MM.1S (cell line): ENCODE results near the gene VPREB1.
A peak's percentile ranks its signal among the peaks of the same experiment; 100 is the strongest.
"Not testable (repeated sequence)": the region's sequence is repeated elsewhere in the genome, so short reads cannot be mapped to it uniquely, and the experiment has no call there.

Experiments
- DNase-seq: peaks from one replicate; pipeline ENCODE4 v3.0.0-alpha.2; 2015
- H2AFZ ChIP-seq: fragments of 300-600 bp; sonication (generic); 2 replicates; pipeline ENCODE4 v1.6.0; 2016; ENCODE audit warnings: antibody characterized with exemption, low read length
- H3F3A ChIP-seq: fragments of 300-600 bp; sonication (generic); 2 replicates; pipeline ENCODE4 v1.6.1; 2016; ENCODE audit warnings: mild to moderate bottlenecking, antibody characterized with exemption, low read length, moderate library complexity, mixed read lengths; ENCODE audit not compliant: insufficient read depth
- H3K27ac ChIP-seq: fragments of 300-600 bp; sonication (generic); 2 replicates; pipeline ENCODE4 v1.5.1; 2016; ENCODE audit warnings: mild to moderate bottlenecking, low read length
- H3K27me3 ChIP-seq: fragments of 300-600 bp; sonication (generic); replicated peaks from 2 replicates; pipeline ENCODE4 v1.6.0; 2016; ENCODE audit warnings: low read length; ENCODE audit not compliant: insufficient read depth
- H3K36me3 ChIP-seq: fragments of 300-600 bp; sonication (generic); replicated peaks from 2 replicates; pipeline ENCODE4 v1.6.1; 2016; ENCODE audit warnings: mild to moderate bottlenecking, low read length, mixed read lengths; ENCODE audit not compliant: insufficient read depth
- H3K4me1 ChIP-seq: fragments of 300-600 bp; sonication (generic); 2 replicates; pipeline ENCODE4 v1.6.1; 2016; ENCODE audit warnings: low read length, mixed read lengths
- H3K4me2 ChIP-seq: fragments of 300-600 bp; sonication (generic); 2 replicates; pipeline ENCODE4 v1.6.0; 2016; ENCODE audit warnings: low read depth, low read length
- H3K4me3 ChIP-seq: fragments of 300-600 bp; sonication (generic); 2 replicates; pipeline ENCODE4 v1.5.1; 2016; ENCODE audit warnings: low read length, mixed read lengths
- H3K79me2 ChIP-seq: fragments of 300-600 bp; sonication (generic); 2 replicates; pipeline ENCODE4 v1.6.1; 2016; ENCODE audit warnings: mixed run types, low read length, mixed read lengths
- H3K9ac ChIP-seq: fragments of 300-600 bp; sonication (generic); 2 replicates; pipeline ENCODE4 v1.6.1; 2016; ENCODE audit warnings: low read length, mixed read lengths
- H3K9me2 ChIP-seq: fragments of 300-600 bp; sonication (generic); replicated peaks from 2 replicates; pipeline ENCODE4 v1.6.1; 2016; ENCODE audit warnings: mild to moderate bottlenecking, low read length, mixed read lengths; ENCODE audit not compliant: insufficient read depth
- H3K9me3 ChIP-seq: fragments of 300-600 bp; sonication (generic); replicated peaks from 2 replicates; pipeline ENCODE4 v1.6.1; 2016; ENCODE audit warnings: mild to moderate bottlenecking, low read length, mixed read lengths; ENCODE audit not compliant: insufficient read depth
- H4K20me1 ChIP-seq: fragments of 300-600 bp; sonication (generic); 2 replicates; pipeline ENCODE4 v1.6.1; 2016; ENCODE audit warnings: mild to moderate bottlenecking, low read length, moderate library complexity, mixed read lengths; ENCODE audit not compliant: insufficient read depth

The VPREB1 gene

DNA sequence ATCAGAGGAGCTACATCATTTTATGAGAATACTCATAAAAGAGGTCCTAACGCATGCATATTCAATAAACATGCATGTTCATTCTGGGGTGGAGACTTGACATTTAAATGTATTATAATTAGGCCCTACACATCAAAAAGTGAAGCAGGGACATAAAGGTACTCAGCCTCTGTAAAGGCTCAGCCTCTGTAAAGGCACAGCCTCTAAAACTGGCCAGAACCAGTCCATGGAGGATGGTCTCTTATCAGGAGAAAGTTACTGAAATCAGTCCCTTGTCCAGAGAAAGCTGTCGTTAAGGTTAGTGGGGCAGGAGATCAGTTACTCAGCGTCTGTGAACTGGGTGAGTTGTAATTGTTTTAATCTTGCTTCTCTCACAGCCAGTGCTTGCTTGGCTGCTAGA, 19.2 kb downstream of the VPREB1 start:
- not testable (repeated sequence) for H3K9me2 ChIP-seq, H3K79me2 ChIP-seq, H4K20me1 ChIP-seq, H3K27me3 ChIP-seq, H3F3A ChIP-seq, H3K9me3 ChIP-seq, H3K4me2 ChIP-seq, H3K9ac ChIP-seq, H2AFZ ChIP-seq, H3K4me1 ChIP-seq, H3K27ac ChIP-seq, H3K36me3 ChIP-seq, H3K4me3 ChIP-seq, DNase-seq

DNA sequence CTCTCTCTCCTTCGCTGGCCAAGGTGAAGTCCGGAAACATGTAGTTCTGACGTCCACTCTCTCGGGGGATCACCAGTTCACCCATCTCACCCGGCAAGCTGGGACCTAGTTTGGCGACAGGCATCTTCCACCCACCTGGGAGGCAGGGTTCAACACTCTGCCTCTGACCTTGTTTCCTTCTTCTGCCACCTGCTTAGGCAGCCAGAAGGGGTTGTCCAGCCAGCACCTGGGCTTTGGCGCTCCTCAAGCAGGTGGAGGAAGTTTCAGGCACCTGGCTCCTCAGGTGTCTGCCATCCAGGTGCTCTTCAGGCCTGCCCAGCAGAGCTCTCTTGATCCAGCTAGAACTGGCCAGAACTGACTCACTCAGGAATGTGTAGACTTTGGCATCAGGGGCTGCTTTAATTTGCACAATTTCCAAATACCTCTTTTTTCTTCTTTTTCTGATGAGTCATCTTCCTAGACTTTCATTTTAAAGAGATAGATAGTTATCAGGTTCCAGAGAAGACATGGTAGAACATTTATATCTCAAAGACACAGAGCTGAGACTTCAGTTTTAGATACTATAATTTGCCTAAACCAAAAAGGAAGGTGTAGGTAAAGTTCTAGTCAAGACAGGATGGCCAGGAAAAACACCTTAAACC, 25.6 kb downstream of the VPREB1 start:
- DNase-seq, H3K4me1 ChIP-seq, H3K9me3 ChIP-seq, H2AFZ ChIP-seq, H3K27me3 ChIP-seq, H3K9ac ChIP-seq, H3K79me2 ChIP-seq, H3K9me2 ChIP-seq, H3K4me2 ChIP-seq, H3K4me3 ChIP-seq, H3F3A ChIP-seq, H3K36me3 ChIP-seq, H4K20me1 ChIP-seq: not testable (repeated sequence)
- peak overlapping the region; percentile 50; the same call in 1 of the 2 replicates for H3K27ac ChIP-seq

DNA sequence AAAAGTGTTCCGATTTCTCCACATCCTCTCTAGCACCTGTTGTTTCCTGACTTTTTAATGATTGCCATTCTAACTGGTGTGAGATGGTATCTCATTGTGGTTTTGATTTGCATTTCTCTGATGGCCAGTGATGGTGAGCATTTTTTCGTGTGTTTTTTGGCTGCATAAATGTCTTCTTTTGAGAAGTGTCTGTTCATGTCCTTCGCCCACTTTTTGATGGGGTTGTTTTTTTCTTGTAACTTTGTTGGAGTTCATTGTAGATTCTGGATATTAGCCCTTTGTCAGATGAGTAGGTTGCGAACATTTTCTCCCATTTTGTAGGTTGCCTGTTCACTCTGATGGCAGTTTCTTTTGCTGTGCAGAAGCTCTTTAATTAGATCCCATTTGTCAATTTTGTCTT, 32.8 kb downstream of the VPREB1 start:
- not testable (repeated sequence) for H2AFZ ChIP-seq, H3K4me2 ChIP-seq, H3K9me2 ChIP-seq, H3K4me1 ChIP-seq, H4K20me1 ChIP-seq, H3K79me2 ChIP-seq, H3F3A ChIP-seq, H3K27ac ChIP-seq, H3K9me3 ChIP-seq, H3K9ac ChIP-seq, DNase-seq, H3K36me3 ChIP-seq, H3K27me3 ChIP-seq, H3K4me3 ChIP-seq

DNA sequence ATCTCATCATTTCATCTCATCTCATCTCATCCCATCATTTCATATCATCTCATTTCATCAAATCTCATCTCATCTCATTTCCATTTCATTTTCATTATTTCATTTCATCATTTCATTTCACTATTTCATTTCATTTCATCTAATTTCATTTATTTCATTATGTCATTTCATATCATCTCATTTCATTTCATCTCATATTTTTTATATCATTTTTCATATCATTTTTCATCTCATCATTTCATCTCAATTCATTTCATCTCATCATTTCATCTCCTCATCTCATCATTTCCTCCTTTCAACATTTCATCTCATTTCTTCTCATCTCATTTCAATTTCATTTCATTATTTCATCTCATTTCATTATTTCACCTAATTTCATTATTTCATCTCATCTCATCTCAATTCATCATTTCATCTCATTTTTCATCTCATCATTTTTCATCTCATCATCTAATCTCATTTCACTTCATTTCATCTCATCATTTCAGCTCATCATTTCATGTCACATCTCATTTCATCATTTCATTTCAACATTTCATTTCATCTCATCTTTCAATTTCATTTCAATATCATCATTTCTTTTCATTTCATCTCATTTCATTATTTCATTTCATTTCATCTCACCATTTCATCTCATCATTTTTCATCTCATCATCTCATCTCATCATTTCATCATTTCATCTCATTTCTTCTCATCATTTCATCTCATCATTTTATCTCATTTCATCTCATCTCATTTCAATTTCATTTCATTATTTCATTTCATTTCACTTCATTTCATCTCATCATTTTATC, 40.6 kb downstream of the VPREB1 start:
- H3K36me3 ChIP-seq, H3K27me3 ChIP-seq, H4K20me1 ChIP-seq, H2AFZ ChIP-seq, H3K27ac ChIP-seq, H3K9me2 ChIP-seq, H3K79me2 ChIP-seq, H3F3A ChIP-seq, H3K9ac ChIP-seq, H3K4me3 ChIP-seq, H3K9me3 ChIP-seq, DNase-seq, H3K4me2 ChIP-seq, H3K4me1 ChIP-seq: not testable (repeated sequence)

DNA sequence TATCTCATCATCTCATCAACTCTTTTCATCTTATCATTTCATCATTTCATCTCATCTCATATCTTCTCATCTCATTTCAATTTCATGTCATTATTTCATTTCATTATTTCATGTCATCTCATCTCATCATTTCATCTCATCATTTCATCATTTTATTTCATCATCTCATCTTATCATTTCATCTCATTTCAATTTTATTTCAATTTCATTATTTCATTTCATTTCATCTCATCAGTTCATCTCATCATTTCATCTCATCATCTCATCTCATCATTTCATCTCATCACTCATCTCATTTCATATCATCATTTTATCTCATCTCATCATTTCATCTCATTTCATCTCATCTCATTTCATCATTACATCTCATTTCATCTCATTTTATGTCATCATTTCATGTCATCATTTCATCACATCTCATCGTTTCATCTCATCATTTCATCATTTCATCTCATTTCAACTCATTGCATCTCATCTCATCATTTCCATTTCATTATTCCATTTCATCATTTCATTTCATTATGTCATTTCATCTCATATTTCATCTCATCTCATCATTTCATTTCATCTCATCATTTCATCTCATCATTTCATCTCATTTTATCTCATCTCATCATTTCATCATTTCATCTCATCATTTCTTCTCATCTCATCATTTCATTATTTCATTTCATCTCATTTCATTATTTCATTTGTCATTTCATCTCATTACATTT, 42.0 kb downstream of the VPREB1 start:
- not testable (repeated sequence) for H3K4me3 ChIP-seq, H3K9ac ChIP-seq, H3F3A ChIP-seq, H4K20me1 ChIP-seq, H3K4me1 ChIP-seq, H3K36me3 ChIP-seq, H3K9me2 ChIP-seq, H3K4me2 ChIP-seq, H3K27me3 ChIP-seq, DNase-seq, H2AFZ ChIP-seq, H3K27ac ChIP-seq, H3K9me3 ChIP-seq, H3K79me2 ChIP-seq

DNA sequence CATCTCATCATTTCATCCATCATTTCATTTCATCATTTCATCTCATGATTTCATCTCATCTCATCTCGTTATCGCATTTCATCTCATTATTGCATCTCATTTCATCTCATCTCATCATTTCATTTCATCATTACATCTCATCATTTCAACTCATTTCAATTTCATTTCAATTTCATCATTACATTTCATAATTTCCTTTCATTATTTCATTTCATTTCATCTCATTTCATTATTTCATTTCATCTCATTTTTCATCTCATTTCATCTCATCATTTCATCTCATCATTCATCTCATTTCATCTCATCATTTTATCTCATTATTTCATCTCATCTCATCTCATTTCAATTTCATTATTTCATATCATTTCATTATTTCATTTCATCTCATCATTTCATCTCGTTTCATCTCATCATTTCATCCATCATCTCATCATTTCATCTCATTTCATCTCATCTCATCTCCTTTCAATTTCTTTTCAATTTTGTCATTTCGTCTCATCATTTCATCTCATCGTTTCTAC, 42.6 kb downstream of the VPREB1 start:
- DNase-seq, H2AFZ ChIP-seq, H3K79me2 ChIP-seq, H3K9me2 ChIP-seq, H3K4me1 ChIP-seq, H3K27ac ChIP-seq, H3K27me3 ChIP-seq, H3K36me3 ChIP-seq, H3F3A ChIP-seq, H3K9ac ChIP-seq, H3K9me3 ChIP-seq, H3K4me2 ChIP-seq, H3K4me3 ChIP-seq, H4K20me1 ChIP-seq: not testable (repeated sequence)

DNA sequence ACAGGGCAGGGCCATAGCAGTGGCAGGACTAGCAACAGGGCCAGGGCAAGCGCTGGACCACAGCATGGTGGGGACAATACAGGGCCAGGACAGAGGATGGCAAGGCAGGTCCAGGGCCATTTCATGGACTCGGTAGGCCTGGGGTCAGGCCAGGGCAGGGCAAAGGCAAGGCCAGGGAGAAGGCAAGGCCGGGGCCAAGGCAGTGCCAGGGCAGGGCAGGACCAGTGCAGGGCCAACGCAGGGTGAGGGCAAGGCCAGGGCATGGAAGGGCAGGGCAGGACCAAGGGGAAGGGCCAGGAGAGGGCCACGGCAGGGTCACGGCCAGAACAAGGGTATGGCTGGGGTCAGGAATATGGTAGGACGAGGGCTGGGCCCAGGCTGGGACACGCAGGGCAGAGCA, 45.1 kb downstream of the VPREB1 start:
- H3K79me2 ChIP-seq, H3K9ac ChIP-seq, H3K4me2 ChIP-seq, H3K9me2 ChIP-seq, H3K27me3 ChIP-seq, H3K9me3 ChIP-seq, H3K4me3 ChIP-seq, H3F3A ChIP-seq, H3K27ac ChIP-seq, DNase-seq, H3K4me1 ChIP-seq, H4K20me1 ChIP-seq, H3K36me3 ChIP-seq, H2AFZ ChIP-seq: not testable (repeated sequence)
